Thymus (tissue), 11 donors: ENCODE data around the gene NACA. TPM values are rescaled to one million over a fixed set of nuclear protein-coding genes. Genes with fewer than 3 reads are reported as not detected.

Experiments used
- DNase-seq, 9 donors: peaks; one replicate each; pipeline ENCODE4 v3.0.0-alpha.2; 2013; ENCODE audit warnings: low spot score in 9 of 9, low read depth in 6 of 9, missing footprints in 1 of 9
- H3K27ac ChIP-seq, 2 donors: one replicate each; pipeline ENCODE4 v1.5.1; 2013; ENCODE audit warnings: control low read depth in 1 of 2, low read depth in 1 of 2, low read length in 1 of 2, mild to moderate bottlenecking in 1 of 2, moderate library complexity in 1 of 2
- H3K27me3 ChIP-seq, 2 donors: one replicate each; pipeline ENCODE4 v1.5.1; 2013; ENCODE audit warnings: low read length in 1 of 2; ENCODE audit not compliant: control insufficient read depth in 2 of 2, insufficient read depth in 1 of 2
- H3K36me3 ChIP-seq, 2 donors: one replicate each; pipeline ENCODE4 v1.5.1; 2013; ENCODE audit warnings: low read length in 1 of 2, mild to moderate bottlenecking in 1 of 2, moderate library complexity in 1 of 2; ENCODE audit not compliant: control insufficient read depth in 2 of 2, insufficient read depth in 2 of 2
- H3K4me1 ChIP-seq, 2 donors: one replicate each; pipeline ENCODE4 v1.5.1; 2013; ENCODE audit warnings: low read length in 2 of 2; ENCODE audit not compliant: control insufficient read depth in 2 of 2, insufficient read depth in 2 of 2
- H3K4me3 ChIP-seq, 2 donors: one replicate each; pipeline ENCODE4 v1.5.1; 2013; ENCODE audit warnings: low read length in 2 of 2, control low read depth in 1 of 2, mild to moderate bottlenecking in 1 of 2
- H3K9me3 ChIP-seq, 2 donors: one replicate each; pipeline ENCODE4 v1.5.1; 2013; ENCODE audit warnings: low read length in 1 of 2, mild to moderate bottlenecking in 1 of 2; ENCODE audit not compliant: control insufficient read depth in 2 of 2, insufficient read depth in 1 of 2
- WGBS: extraction: QIAGEN DNeasy Blood & Tissue Kit; methylation state at CpG from one replicate; pipeline ENCODE4 v1.1.7; 2013; 5-methylcytosine and 5-hydroxymethylcytosine counted together
- polyA plus RNA-seq: library from polyadenylated mRNA; stranded (reverse); fragments of 200-250 nt; gene quantifications from one replicate; pipeline ENCODE4 v1.2.3, GENCODE V29; 2013
- total RNA-seq: library from RNA; stranded (reverse); fragments of 120-200 nt; gene quantifications from one replicate; pipeline ENCODE4 v1.2.4, GENCODE V29; 2013
- donor health status: healthy.

NACA gene
- total and polyA plus RNA-seq, 2 donors = 2,524 to 3,035 TPM

- H3K36me3 ChIP-seq = peaks cover 0 to 12% of the 10 kb centered on the region in 2 donors
- peak within 1 kb of the TSS; percentile 99 for H3K27ac ChIP-seq
- peak; percentile 90 to 99 (median 98) for DNase-seq
- H3K4me3 ChIP-seq = peak within 1 kb of the TSS; percentile 78 to 88
- no peaks in the 10 kb centered on the region for H3K27me3 ChIP-seq
- under 1% methylated on average over 64 of the region's 64 CpGs for WGBS
- peaks cover 15 to 37% of the 10 kb centered on the region in 2 donors for H3K4me1 ChIP-seq
- H3K9me3 ChIP-seq = no peaks in the 10 kb centered on the region
These were observed 36.8 kb downstream of the NACA start, which contains the start of gene PTGES3 for GRCh38 chr12:56688129-56688845. Gene PTGES3, minus strand, starts transcription at chr12:56688284. Its CDS starts 285 bp downstream, at chr12:56687999.

- peak; percentile 34 to 76 (median 56) for DNase-seq
- H3K9me3 ChIP-seq = no peaks in the 10 kb centered on the region
- under 1% methylated on average over 62 of the region's 62 CpGs for WGBS
- peak overlapping the region; percentile 78 to 88 for H3K4me3 ChIP-seq
- H3K27ac ChIP-seq = peak overlapping the region; percentile 99
- peaks cover 2 to 19% of the 10 kb centered on the region in 2 donors for H3K36me3 ChIP-seq
- peaks cover 15 to 43% of the 10 kb centered on the region in 2 donors for H3K4me1 ChIP-seq
- no peaks in the 10 kb centered on the region for H3K27me3 ChIP-seq
These were observed 37.6 kb downstream of the NACA start for GRCh38 chr12:56687223-56688128.

- 48% methylated on average over 8 of the region's 8 CpGs for WGBS
- DNase-seq = peak in 1 of 9 donors; percentile 25
- Histone ChIP-seq H3K27ac (peak overlapping the region in 1 of 2 donors; percentile 78), H3K4me1 (peaks cover 16 to 47% of the 10 kb centered on the region in 2 donors), H3K9me3 (peaks cover 0 to 3% of the 10 kb centered on the region in 2 donors), H3K27me3 (no peaks in the 10 kb centered on the region), H3K4me3 (peak overlapping the region; percentile 33 to 88), H3K36me3 (peaks cover 18 to 41% of the 10 kb centered on the region in 2 donors)
These were observed 40.2 kb downstream of the NACA start for GRCh38 chr12:56684745-56685359.

GRCh38 chr12:56682323-56682722 is 42.8 kb downstream of the NACA start:
- Histone ChIP-seq H3K9me3 (peaks cover 0 to 3% of the 10 kb centered on the region in 2 donors), H3K4me3 (no peak overlapping the region), H3K4me1 (peaks cover 14 to 38% of the 10 kb centered on the region in 2 donors), H3K27ac (no peak overlapping the region), H3K36me3 (peaks cover 23 to 58% of the 10 kb centered on the region in 2 donors), H3K27me3 (no peaks in the 10 kb centered on the region)
- 97% methylated on average over 6 of the region's 6 CpGs for WGBS
- no peak for DNase-seq

- H3K9me3 ChIP-seq = peaks cover 0 to 3% of the 10 kb centered on the region in 2 donors
- DNase-seq = no peak
- H3K27ac ChIP-seq = no peak overlapping the region
- 97% methylated on average over 13 of the region's 13 CpGs for WGBS
- peaks cover 8 to 24% of the 10 kb centered on the region in 2 donors for H3K4me1 ChIP-seq
- H3K4me3 ChIP-seq = no peak overlapping the region
- peaks cover 29 to 52% of the 10 kb centered on the region in 2 donors for H3K36me3 ChIP-seq
- no peaks in the 10 kb centered on the region for H3K27me3 ChIP-seq
These were observed 45.1 kb downstream of the NACA start for GRCh38 chr12:56679883-56680575.

- DNase-seq = no peak
- peaks cover 2 to 19% of the 10 kb centered on the region in 2 donors for H3K4me1 ChIP-seq
- 96% methylated on average over 2 of the region's 2 CpGs for WGBS
- H3K27me3 ChIP-seq = no peaks in the 10 kb centered on the region
- H3K36me3 ChIP-seq = peaks cover 29 to 47% of the 10 kb centered on the region in 2 donors
- H3K27ac ChIP-seq = no peak overlapping the region
- no peak overlapping the region for H3K4me3 ChIP-seq
- H3K9me3 ChIP-seq = peaks cover 0 to 3% of the 10 kb centered on the region in 2 donors
These were observed 46.2 kb downstream of the NACA start for GRCh38 chr12:56678852-56679251.

- Histone ChIP-seq H3K9me3 (peaks cover 0 to 3% of the 10 kb centered on the region in 2 donors), H3K4me1 (peaks cover 2 to 11% of the 10 kb centered on the region in 2 donors), H3K36me3 (peaks cover 28 to 43% of the 10 kb centered on the region in 2 donors), H3K27ac (no peak overlapping the region), H3K27me3 (no peaks in the 10 kb centered on the region), H3K4me3 (no peak overlapping the region)
- DNase-seq = no peak
- 100% methylated on average over 1 of the region's 1 CpG for WGBS
These were observed 47.4 kb downstream of the NACA start for GRCh38 chr12:56677680-56678079.

- no peak overlapping the region for H3K4me3 ChIP-seq
- no peaks in the 10 kb centered on the region for H3K27me3 ChIP-seq
- DNase-seq = no peak
- peaks cover 1 to 5% of the 10 kb centered on the region in 2 donors for H3K4me1 ChIP-seq
- peaks cover 26 to 43% of the 10 kb centered on the region in 2 donors for H3K36me3 ChIP-seq
- H3K9me3 ChIP-seq = no peaks in the 10 kb centered on the region
- H3K27ac ChIP-seq = no peak overlapping the region
- WGBS = 94% methylated on average over 11 of the region's 11 CpGs
These were observed 48.1 kb downstream of the NACA start for GRCh38 chr12:56676851-56677580.
